OCI-LY7 (cell line): ENCODE results near the gene KCNK7. TPM values are rescaled to one million over a fixed set of nuclear protein-coding genes. Genes with fewer than 3 reads are reported as not detected.

Experiments
- BruUV-seq: library from RNA; stranded (reverse); fragments of 400-500 nt; replicated peaks from 2 replicates; lab custom pipeline; 2021; lab: Mats Ljungman, UMichigan
- CTCF ChIA-PET: fragments of 300-600 bp; sonication (Branson Sonifier 250); formaldehyde crosslinking; loops from one replicate; lab custom pipeline; 2022; ENCODE audit warnings: antibody characterized with exemption; ENCODE audit not compliant: unreplicated experiment; lab: Charles Lee
- POLR2A ChIA-PET: fragments of 300-600 bp; sonication (Branson Sonifier 250); formaldehyde crosslinking; loops from one replicate; lab custom pipeline; 2022; ENCODE audit warnings: antibody characterized with exemption; lab: Charles Lee
- DNase-seq: peaks from one replicate; pipeline ENCODE4 v3.0.0-alpha.2; 2015; ENCODE audit warnings: low spot score
- H2AFZ ChIP-seq: fragments of 200-600 bp; sonication (generic), shearing (Covaris generic); 2 replicates; pipeline ENCODE4 v1.6.1; 2014; ENCODE audit warnings: mild to moderate bottlenecking, antibody characterized with exemption, low read length, moderate library complexity
- H3K27ac ChIP-seq: fragments of 200-600 bp; sonication (generic); 2 replicates; pipeline ENCODE4 v1.5.1; 2014; ENCODE audit warnings: mixed run types, low read depth, mild to moderate bottlenecking, moderate library complexity, low read length, inconsistent platforms; ENCODE audit not compliant: poor library complexity, severe bottlenecking
- H3K36me3 ChIP-seq: fragments of 200-600 bp; sonication (generic); 2 replicates; pipeline ENCODE4 v1.6.1; 2014; ENCODE audit warnings: mild to moderate bottlenecking, antibody characterized with exemption, low read length, moderate library complexity, mixed read lengths; ENCODE audit not compliant: insufficient read depth
- H3K4me1 ChIP-seq: fragments of 200-600 bp; sonication (generic); 2 replicates; pipeline ENCODE4 v1.5.1; 2014; ENCODE audit warnings: mild to moderate bottlenecking, low read length; ENCODE audit not compliant: insufficient read depth, poor library complexity, severe bottlenecking
- H3K4me2 ChIP-seq: fragments of 200-600 bp; sonication (generic); 2 replicates; pipeline ENCODE4 v1.6.1; 2014; ENCODE audit warnings: mild to moderate bottlenecking, low read length
- H3K4me3 ChIP-seq: fragments of 200-600 bp; sonication (generic); 2 replicates; pipeline ENCODE4 v1.5.1; 2014; ENCODE audit warnings: mild to moderate bottlenecking, low read depth, low read length; ENCODE audit not compliant: poor library complexity, severe bottlenecking
- H3K79me2 ChIP-seq: fragments of 200-600 bp; sonication (generic); 2 replicates; pipeline ENCODE4 v1.6.1; 2016; ENCODE audit warnings: low read depth, mild to moderate bottlenecking, low read length, moderate library complexity, mixed read lengths; ENCODE audit not compliant: insufficient read depth
- H3K9me2 ChIP-seq: fragments of 200-600 bp; sonication (generic); 2 replicates; pipeline ENCODE4 v1.6.1; 2016; ENCODE audit warnings: mild to moderate bottlenecking, low read length, mixed read lengths; ENCODE audit not compliant: insufficient read depth
- H3K9me3 ChIP-seq: fragments of 200-600 bp; sonication (generic); 2 replicates; pipeline ENCODE4 v1.6.1; 2014; ENCODE audit warnings: mild to moderate bottlenecking, mixed run types, low read length, mixed read lengths
- H4K20me1 ChIP-seq: fragments of 200-600 bp; sonication (generic); 2 replicates; pipeline ENCODE4 v1.6.1; 2014; ENCODE audit warnings: mild to moderate bottlenecking, antibody characterized with exemption, low read length, moderate library complexity, mixed read lengths; ENCODE audit not compliant: insufficient read depth
- CTCF ChIP-seq: fragments of 200-600 bp; sonication (generic); conservative IDR thresholded peaks from 2 replicates; pipeline ENCODE4 v1.5.1; 2014; ENCODE audit warnings: mild to moderate bottlenecking, antibody characterized with exemption, low read length, moderate library complexity, mixed read lengths
- EZH2phosphoT487 ChIP-seq: fragments of 200-600 bp; sonication (generic); IDR thresholded peaks from 2 replicates; pipeline ENCODE4 v1.6.1; 2018; ENCODE audit warnings: low read depth, borderline replicate concordance, mild to moderate bottlenecking, mixed run types, antibody characterized with exemption, low read length, moderate library complexity, mixed read lengths
- intact Hi-C: fragments of 100-400 bp; cut with micrococcal nuclease; formaldehyde crosslinking; loops from one replicate; pipeline ENCODE4 v1.10.0; 2022; ENCODE audit not compliant: unreplicated experiment
- total RNA-seq, 2 experiments: library from RNA; depleted of rRNA in 1 of 2; stranded (reverse); fragments of >200 nt in 1 of 2; shearing (Covaris generic) in 1 of 2; gene quantifications; 2 replicates each; pipeline ENCODE4 v1.2.3, GENCODE V29; 2014 to 2022

KCNK7 gene
- total RNA-seq, 2 experiments from 2014 or later: 0.68 to 1.4 TPM

- no peaks in the 10 kb centered on the region for H4K20me1 ChIP-seq
- no peak overlapping the region for H3K4me3 ChIP-seq
- H3K36me3 ChIP-seq: peaks cover 14% of the 10 kb centered on the region; the same call in 1 of the 2 replicates
- DNase-seq: no peak
- H3K4me1 ChIP-seq: peaks cover 28% of the 10 kb centered on the region
- H3K27ac ChIP-seq: no peak overlapping the region
- POLR2A ChIA-PET: interaction anchor here (0.6 to 1.2 kb wide), 3 partner anchors 11 to 28 kb away, joined by 3 to 5 read pairs (median 3); no protein-coding TSS in a partner anchor
- H3K79me2 ChIP-seq: no peaks in the 10 kb centered on the region
- H3K4me2 ChIP-seq: no peak overlapping the region
- no peaks in the 10 kb centered on the region for H3K9me3 ChIP-seq
- TF ChIP-seq EZH2phosphoT487 (no peak), CTCF (no peak)
- intact Hi-C loops: no loop called here
- BruUV-seq: TSS peak; percentile 81
- no peak overlapping the region for H2AFZ ChIP-seq
- H3K9me2 ChIP-seq: no peaks in the 10 kb centered on the region
- CTCF ChIA-PET: interaction anchor here (0.6 kb wide), 1 partner anchor 278 kb away, joined by 8 read pairs; no protein-coding TSS in a partner anchor
These were observed 3.4 kb downstream of the KCNK7 start for GRCh38 chr11:65591939-65592857.

GRCh38 chr11:65590240-65590738 lies 5.3 kb downstream of the KCNK7 start:
- H3K36me3 ChIP-seq: peaks cover 26% of the 10 kb centered on the region; the same call in 1 of the 2 replicates
- POLR2A ChIA-PET: interaction anchor here (1.2 kb wide), 1 partner anchor 13 kb away, joined by 4 read pairs; no protein-coding TSS in a partner anchor
- intact Hi-C loops: no loop called here
- CTCF ChIA-PET: no interaction called here
- no peaks in the 10 kb centered on the region for H3K79me2 ChIP-seq
- no peaks in the 10 kb centered on the region for H3K9me2 ChIP-seq
- no TSS peak for BruUV-seq
- DNase-seq: no peak
- H2AFZ ChIP-seq: no peak overlapping the region
- no peak overlapping the region for H3K4me2 ChIP-seq
- TF ChIP-seq EZH2phosphoT487 (no peak), CTCF (no peak)
- H3K4me1 ChIP-seq: peaks cover 36% of the 10 kb centered on the region
- H3K9me3 ChIP-seq: no peaks in the 10 kb centered on the region
- no peak overlapping the region for H3K4me3 ChIP-seq
- H4K20me1 ChIP-seq: no peaks in the 10 kb centered on the region
- no peak overlapping the region for H3K27ac ChIP-seq
